ENCODE data around the gene ARHGAP24.

GRCh38 chr4:85492336-85492735, 17.4 kb downstream of the ARHGAP24 start:
- TF ChIP-seq POLR2AphosphoS5 (IDR thresholded peaks at IDR 0.05; ENCODE audit: low read depth, low read length): no peak
- no peak for TF ChIP-seq CTCF (IDR thresholded peaks at IDR 0.05)
- no peak for TF ChIP-seq SIN3A (IDR thresholded peaks at IDR 0.05; ENCODE audit: borderline replicate concordance, low read depth, low read length)
- no peak for TF ChIP-seq RCOR1 (IDR thresholded peaks at IDR 0.05; ENCODE audit: low read length)
- no peak for TF ChIP-seq RXRA (IDR thresholded peaks at IDR 0.05; ENCODE audit: borderline replicate concordance, low read depth)
- no peak for TF ChIP-seq MXI1 (IDR thresholded peaks at IDR 0.05; ENCODE audit: low read depth, low read length)
- TF ChIP-seq REST (IDR thresholded peaks at IDR 0.05; ENCODE audit: low read depth, low read length): no peak

Data from SK-N-SH (cell line).